ENCODE measurements around the gene CHKA.

The CHKA gene

GRCh38 chr11:68002938-68003845, 118.0 kb downstream of the CHKA start:
- no peak for DNase-seq (ENCODE audit: low read depth, low spot score)
